Cortex of kidney (tissue), 1 donor: ENCODE measurements around the gene NME9.

Experiments used
- DNase-seq: peaks from one replicate; lab custom pipeline; 2025; lab: John Stamatoyannopoulos, UW

The NME9 gene

DNA sequence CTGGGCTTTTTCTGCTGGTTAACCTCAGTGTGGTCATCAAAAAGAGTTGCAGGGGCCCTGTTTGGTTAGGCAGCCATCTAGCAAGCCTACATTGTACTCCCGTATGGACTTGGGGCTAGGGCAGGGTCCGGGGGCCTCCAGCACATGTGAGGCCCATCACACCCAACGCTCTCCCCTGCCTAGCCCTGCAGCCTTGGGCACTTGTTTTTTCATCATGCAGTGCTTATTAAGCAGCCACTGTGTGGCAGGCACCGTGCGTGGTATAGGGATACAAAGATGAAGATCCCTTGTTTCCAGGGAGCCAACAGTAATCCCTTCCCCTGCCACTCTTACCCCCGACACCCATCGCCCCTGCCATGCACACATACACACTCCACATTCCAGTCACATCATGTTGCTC is 32.9 kb upstream of the NME9 start:
- no peak for DNase-seq

DNA sequence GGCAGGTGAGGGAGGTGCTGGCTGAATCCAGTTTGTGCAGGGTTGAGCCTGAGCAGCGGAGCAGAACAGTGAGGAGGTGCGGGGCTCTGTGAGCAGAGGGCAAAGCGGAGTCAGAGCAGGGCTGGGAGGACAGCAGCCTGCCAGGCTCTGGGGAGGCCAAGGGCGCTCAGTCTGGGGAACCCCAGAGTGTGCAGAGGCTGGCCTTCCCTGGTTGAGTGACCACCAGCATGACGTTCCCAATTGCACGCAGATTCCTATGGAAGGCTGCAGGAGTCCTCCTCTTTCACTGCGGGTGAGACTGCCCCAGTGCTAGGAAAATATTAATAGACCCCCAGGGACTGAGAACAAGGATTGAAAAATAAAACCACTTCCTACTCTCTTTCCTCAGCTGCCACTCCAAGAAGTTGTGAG is 31.9 kb upstream of the NME9 start:
- DNase-seq: no peak

DNA sequence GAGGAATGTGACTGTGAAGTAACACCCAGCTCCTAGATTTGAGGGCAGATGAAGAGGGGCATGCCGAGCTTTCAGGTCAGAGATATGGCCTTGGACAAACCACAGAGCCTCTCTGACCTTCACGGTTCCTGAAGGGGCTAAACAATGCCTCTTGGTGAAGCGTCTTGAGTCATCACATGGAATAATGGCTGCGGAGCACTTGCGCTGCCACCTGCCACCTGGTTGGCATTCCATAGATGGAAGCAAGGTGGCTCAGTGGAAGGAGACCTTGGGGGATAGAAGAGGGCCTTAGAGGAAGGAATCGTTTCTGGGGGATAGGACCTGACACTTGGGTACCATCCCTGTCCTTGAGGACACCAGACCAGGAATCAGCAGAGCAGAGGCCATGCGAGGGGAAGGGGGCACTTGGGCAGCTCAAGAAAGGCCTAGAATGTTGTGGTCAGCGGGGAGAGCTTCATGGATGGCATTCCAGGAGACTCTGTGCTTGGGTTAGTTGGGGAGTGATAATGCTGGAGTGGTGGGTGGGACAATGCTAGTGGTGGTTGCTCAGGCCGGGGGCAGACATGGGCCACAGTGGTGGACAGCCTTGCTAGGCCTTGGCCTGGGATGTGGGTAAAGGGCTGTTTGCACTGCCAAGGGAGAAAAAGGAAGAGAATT is 31.3 kb upstream of the NME9 start:
- DNase-seq: no peak

DNA sequence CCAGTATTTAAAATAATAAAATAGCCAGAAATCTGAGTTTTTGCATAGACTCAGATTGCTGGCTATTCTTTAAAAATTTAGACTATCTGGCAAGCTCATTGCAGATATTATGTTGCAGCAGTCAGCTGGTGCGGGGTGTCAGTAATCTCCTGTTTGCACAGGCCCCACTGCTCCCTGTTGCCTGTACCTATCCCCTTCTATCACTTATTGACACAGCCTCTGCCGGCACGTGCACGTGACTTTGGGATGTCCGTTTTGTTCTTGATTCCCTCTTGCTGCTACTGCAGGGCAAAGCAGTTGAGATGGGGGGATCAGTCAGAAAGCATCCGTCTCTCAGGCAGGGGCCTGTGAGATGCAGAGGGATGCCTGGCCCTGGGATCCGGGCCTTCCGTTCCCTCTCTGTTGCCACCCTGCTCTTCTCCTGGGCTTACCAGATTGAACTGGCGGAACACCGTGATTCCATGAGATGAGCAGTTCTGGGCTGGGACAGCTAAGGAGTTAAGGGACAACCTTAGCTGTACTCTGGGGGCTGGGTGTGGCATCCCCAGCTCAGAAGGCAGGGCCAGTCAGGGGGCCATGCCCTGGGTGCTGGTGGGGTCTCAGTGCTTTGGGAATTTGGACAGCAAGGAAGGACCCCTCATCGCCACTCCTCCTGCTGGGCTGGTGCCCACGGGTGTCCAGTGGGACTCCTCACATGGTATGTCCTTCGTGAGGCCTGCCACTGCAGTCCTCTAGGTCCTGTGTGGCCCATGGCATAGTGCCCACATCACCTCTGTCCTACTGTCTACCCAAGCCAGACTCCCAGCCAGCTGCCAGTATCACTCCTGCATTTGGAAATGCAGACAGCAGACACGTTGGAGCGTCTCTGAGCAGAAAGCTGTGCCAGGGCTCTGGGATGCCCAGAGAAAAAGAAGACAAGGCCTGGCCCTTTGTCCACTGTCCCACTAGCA is 30.5 kb upstream of the NME9 start:
- DNase-seq: no peak

DNA sequence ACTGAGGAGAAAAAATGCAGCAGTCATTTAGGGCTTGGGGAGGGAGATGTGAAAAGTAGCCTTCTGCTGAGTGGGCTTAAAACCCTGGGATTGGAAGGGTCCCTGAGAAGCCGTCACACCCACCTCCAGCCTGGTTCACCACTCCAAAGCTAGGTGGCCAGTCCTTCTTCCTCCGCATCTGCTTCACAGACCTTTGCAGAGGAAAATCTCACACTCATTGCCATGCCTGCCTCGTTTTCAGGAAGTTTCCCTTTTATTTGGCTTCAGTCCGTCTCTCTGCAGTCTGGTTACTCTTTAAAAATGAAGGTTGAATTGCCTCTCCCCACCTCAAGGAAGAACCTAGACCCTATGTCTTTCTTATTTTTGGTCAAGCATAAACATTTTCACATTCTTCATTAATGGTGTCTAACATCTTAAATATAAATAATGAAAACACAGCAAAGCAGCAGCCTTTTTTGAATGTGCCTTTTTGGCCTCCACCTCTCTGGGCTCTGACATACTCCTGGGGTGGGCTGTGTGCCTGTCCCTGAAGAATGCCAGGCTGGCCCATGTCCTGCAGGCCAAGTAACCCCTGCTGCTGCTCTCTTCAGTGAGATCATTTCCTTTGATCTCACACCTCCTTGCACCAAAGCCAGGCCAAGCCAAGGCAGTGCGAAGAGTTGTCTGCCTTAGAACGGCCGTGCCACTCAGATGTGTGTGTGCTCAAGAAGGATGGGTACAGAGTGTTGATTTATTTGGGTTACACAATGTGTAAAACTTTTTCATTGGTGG is 29.7 kb upstream of the NME9 start:
- DNase-seq: no peak

DNA sequence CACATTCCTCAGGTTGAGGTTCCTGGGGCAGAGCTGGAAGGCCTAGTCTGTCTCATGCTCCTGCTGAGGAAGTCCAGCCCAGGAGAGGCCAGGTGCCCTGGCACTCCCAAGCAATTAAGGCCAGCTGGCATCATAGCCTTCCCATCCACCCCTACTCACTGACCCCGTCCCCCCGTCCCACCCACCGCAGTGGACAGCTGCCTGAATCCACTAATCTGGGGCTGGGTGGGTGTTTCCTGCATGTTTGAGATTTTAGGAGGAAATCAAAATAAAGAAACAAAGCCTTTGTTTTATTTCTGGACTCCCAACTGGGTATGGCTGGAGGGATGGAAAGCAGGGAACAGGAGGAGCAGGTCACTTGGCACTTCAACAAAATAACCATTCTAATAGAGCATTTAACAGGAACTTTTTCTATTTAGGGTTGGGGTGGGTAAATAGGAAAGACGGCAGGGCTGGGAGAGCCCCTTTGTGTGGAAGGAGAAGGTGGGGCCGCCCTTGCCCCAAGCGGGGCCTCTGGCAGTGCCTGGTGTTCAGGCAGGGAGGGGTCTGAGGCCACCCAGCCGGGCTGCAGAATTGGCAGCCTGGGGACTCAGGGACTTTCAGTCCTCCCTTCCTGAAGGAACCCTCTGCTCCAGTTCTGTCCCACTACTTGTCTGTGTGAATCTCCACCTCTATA is 27.2 kb upstream of the NME9 start:
- no peak for DNase-seq

DNA sequence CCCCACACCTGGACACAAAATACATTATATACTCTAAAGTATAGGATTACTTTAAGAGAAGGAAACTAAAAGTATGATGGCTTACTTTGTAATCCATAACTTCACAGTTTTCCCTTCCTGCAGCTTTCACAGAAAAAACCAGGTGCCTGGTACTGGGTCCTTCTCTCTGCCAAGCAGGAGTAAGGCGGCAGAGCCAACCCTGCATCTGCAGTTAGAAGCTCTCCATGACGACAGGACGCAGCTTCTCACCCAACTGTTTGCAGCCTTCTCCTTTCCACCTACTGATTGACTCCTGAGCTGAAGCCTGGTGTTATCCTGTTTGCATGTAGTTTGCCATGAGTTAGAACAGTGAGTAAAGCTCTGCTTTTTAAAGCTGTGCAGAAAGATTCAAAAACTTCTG is 25.4 kb upstream of the NME9 start:
- no peak for DNase-seq

DNA sequence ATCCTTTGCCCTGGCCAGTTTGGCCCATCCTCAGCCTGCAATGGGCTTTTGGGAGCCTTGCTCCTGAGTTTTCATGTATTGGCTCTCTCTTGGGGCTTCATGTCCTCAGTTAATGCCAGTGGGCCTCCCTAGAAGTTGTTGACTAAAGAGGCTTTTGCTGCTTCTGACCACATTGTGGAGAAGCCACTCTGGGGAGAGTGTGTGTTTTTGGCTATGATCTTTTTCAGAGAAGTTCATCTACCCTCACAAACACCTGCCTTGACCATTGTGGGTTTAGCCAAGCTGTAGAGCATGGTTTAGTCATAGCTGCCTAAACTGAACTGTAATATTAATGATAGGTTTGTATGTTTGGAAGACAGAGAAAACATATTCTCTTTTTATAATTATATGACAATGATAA is 24.7 kb upstream of the NME9 start:
- DNase-seq: no peak

DNA sequence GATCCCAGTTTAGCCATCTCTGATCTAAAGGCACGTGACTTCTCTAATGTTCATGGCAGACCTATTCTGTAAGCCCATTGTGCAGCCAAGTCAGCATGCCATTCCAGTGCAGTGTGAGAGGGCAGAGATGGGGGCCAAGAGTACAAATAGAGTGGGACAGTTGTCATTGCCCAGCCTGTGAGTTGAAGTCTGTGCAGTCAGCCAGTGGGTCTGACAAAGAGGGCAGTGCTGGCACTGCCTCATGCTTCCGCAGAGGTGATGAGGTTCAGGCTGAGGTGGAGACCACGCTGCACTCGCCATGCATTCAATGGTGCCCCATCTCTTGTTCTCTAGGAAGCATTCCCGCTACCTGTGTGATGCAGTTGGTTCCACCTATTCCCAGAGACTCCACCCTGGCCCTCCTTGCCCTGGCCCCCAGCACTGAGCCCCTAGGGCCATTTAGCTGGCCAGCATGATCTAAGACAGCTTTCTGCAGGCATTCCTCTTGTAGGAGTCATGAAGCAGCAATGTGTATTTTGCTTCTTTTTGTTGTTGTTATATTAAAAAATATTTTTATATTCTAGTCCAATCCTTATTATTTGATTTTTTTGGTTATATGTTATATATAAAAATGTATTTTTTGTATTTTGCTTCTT is 22.4 kb upstream of the NME9 start:
- no peak for DNase-seq

DNA sequence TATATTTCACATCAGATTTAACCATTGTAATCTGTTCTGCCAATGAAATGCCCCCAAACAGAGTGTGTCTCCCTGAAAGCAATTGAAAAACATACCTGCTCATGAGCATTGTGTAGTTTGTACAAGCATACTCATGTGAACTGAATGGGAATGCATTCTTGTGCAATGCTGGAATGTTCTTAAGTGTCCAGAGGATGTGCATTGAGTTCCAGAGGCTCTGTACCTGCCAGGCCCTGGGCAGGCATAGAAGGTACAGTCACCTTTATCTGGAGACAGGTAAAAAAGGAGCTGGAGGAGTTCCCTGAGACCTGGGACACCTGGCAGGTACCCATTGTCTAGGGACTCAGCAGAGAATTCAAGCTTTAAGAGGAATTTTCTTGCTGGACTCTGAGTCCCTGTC is 21.5 kb upstream of the NME9 start:
- no peak for DNase-seq

DNA sequence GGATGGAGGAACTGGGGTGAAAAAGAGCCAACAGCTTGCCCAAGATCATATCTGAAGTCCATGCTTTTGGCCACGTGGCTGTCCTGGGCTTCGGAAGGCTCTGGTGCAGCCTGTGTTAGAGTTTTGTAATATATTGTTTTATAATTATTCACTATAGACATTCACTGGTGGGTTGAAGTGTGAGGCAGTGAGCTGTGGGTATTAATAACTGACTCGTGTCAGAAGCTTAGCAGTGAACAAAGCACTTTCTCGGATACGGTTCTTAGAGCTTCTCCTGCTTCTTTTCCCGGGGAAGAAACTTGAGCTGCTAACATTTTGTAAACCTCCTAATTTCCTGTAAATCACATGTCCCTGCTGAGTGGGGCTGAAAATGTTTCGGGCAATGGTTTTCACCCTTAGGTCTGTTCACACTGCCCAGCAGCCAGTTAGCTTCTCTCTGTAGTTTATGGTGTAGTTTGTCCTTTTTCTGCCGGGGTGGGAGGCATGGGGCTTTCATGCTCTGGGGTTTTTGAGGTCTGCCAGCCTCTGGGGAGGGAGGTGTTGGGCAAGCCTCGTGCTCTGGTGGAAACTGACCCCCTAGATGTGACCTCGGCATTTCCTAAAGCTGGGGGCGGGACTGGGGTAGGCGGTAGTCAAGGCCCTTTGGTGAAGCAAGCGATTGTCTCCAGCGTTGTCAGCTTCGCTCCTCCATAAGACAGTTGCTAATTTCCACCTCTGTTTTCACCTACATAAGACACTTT is 20.4 kb upstream of the NME9 start:
- no peak for DNase-seq

DNA sequence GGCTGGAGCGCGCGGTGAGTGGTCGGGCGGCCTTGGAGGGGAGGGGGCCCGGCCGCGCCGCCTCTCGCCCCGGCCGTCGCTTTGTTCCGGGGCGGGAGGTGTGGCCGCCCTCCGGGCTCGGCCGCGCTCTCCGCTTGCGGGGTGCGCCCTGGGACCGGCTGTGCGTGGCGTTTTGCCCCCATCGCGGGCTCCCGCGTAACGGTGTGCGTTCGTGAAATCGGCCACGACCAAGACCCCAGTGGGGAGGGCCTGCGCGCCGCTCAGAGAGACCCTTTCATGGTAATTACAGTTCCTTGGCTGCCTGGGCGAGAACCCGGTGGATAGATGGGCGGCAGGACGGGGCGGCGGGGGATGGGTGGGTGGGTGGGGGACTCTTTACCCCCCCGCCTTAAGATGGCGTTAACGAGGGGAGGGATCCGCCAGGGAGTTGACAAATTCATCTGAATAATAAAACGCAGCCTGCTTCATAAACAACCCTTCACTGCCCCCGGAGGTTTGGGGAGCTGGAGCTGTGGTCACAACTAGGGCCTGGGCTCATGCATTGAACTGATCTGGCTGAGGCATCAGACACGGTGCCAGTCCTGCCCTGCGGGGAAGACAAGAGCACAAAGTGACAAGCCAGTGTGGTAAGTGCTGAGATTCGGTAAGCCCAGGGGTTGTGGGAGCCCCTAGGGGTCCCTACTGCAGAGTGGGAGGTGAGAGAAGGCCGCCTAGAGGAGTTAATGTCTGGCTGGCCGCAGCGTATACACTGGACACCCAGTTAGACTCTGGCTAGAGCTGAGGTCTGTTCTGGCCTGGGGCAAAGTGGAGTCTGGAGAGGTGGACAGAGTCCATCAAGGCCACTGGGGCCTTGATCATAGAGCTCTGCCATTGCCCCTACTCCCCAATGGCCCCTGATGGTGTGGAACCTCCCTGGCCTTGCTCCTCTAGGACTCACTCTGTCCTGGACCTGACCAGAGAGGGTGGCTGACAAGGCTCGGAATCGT is 19.4 kb upstream of the NME9 start:
- no peak for DNase-seq

DNA sequence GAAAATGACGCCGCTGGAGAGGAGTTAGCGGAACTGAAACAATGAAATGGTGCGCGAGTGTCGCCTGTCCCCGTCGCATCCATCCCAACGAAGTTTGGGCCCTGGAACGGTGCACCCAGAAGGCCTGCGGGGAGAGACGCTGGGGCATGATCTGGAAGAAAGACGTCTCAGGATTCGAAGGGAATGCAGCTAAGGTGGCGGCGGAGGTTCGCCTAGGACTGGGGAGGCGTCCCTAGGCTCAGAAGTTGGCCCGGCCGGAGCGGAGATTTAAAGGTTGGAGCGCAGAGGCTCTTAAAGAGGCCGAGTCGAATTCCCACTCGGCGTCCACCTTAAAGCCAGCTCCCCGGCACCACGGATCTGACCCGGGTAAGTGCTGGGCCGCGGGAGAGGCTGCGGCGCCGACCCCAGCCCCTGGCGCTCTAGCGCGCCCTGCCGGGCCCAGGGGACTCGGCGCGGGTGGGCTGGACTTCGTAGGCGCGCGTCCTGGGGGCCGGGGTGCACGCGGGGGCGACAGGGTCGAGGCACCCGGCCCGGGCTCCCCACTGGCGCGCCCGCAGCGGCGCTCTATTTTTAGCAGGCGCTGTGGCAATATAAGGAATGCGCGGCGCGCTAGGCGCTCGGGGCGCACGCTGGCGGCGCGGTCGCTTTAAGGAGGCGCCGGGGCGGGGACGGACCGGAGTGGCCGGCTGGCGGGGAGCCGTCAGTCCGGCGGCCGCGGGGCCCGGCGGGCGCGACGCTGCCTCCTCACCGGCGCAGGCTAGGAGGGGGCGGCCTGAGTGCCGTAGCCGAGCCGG is 18.5 kb upstream of the NME9 start, which contains the start of gene MRAS:
TSS of gene MRAS (plus strand) at position 620 of the 794 bp plus-strand sequence. CDS start 24,305 bp downstream, outside the sequence.
- DNase-seq: no peak

DNA sequence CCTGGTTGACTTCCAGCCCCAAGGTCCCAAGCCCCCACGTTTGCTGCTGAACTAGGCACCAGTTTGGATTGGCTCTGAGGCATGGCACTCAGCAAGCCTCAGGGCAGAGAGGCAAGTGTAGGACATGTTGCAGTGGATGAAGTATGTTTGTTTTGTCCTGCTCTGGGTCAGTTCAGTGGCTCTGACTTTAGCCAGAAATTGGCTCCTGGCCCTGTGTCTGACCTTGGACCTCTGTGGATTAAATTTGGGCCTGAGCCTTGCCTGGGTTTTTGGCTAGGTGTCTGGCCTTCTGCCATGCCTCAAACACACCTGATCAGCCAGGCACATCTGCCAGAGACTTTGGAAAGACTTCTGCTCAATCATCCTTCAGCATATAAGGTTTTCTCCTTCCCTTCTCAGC is 15.1 kb upstream of the NME9 start:
- no peak for DNase-seq

DNA sequence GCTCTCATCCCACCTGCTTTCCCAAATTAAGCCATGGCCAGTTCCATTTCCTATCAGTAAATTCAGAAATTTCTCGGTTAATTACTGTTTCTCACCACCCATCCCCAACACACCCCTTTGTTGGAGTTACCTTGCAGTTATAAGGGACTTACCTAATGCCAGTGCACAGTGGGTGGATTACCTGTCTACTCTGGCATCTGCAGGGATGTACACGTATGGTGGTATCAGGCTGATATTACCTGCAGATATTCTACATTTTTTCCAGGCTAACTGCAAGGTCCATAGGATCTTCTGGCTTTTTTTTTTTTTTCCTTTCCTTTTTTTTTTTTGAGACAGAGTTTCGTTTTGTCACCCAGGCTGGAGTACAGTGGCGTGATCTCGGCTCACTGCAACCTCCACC is 10.9 kb upstream of the NME9 start:
- DNase-seq: no peak

DNA sequence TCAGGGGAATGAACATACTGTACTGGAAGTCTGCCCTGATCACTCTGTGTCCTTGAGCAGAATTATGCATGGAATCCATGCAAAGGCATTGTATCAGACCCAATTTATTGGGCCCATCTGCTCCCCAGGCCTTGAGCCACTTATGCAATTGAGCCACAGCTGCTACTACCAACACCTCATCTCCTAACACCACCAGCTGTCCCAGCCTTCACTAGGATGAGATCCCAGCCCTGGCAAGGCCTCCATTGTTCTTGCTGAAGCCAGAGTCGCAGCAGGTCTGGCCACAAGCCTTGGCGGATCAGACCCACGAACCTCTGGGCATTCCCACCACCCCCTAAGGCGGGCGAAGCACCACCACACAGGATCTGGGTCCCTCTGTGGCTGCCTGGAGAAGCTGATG is 9.2 kb upstream of the NME9 start:
- DNase-seq: no peak

DNA sequence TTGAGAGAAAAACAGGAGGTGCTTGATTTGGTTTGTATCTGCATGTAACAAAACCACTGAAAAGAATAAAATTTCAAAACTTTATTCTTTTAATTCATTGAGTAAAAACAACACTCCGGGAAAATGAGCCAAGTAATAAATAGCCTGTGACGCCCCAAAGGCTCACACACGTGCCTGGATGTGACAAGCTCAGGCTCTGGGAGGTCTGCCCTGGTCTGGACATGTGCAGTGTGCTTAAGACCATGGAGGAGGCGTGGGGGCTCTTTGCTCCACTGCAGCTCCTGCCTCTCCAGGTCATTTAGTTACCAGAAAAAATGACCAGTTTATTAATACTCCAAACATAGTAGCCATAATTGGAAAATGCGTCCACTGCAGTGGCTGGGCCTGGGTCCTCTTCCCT is 8.6 kb upstream of the NME9 start:
- no peak for DNase-seq

DNA sequence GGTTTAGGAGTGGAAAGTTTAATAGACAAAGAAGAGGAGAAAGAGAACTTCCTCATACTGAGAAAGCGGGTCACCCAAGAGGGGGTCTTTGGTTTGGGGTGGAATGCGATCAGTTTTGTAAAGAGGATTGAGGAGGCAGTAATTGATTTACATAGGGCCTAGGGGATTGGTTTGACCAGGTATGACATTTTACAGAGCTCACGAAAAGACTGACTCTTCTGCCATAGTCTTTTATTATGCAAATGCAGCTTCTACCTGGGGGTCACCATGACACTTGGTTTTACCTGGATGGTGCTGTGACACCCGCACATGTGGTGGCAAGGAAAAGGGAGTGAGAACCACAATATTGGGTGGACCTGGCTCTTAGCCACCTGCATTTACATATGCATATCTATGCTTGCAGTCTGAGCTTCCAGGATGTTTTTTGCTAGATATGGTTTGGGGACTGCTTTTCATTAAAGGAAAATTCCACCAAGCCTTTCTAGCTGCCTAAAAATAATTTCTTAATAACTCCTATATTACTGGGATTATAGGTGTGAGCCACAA is 6.9 kb upstream of the NME9 start:
- no peak for DNase-seq
